Measurements from ENCODE around the gene RNF144B.

DNA sequence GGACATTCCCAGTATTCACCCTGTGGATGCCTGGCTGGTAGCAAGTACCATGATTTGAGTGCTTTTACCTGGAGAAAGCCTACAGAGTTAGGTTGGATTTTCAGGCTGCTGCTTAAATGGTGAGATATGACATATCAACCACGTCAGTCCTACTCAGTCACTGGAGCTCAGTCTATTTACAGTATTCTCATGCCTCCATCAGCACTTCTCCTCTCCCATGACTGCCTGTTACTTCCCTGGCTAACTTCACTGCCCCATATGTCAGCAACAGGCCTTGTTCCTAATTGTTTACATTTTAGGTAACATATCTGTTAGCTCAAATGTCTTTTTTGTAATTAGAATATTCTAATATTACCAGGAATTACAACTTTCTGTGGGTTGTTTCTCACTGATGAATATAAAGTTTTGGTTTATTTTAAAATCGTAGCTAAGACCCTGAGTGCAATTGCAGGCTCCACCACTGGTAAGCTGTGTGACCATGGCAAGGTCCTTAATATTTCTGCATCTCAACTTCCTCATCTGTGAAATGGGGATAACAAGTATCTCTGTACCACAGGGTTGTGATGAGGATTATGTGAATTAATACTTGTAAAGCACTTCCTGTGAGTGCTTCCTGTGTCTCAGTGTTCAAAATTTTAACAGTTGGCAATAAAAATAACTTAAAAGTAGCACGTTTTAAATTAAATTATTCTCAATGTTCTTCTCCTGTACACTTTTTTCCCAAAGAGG lies 54.3 kb downstream of the RNF144B start:
- TF ChIP-seq, protein P1, sequence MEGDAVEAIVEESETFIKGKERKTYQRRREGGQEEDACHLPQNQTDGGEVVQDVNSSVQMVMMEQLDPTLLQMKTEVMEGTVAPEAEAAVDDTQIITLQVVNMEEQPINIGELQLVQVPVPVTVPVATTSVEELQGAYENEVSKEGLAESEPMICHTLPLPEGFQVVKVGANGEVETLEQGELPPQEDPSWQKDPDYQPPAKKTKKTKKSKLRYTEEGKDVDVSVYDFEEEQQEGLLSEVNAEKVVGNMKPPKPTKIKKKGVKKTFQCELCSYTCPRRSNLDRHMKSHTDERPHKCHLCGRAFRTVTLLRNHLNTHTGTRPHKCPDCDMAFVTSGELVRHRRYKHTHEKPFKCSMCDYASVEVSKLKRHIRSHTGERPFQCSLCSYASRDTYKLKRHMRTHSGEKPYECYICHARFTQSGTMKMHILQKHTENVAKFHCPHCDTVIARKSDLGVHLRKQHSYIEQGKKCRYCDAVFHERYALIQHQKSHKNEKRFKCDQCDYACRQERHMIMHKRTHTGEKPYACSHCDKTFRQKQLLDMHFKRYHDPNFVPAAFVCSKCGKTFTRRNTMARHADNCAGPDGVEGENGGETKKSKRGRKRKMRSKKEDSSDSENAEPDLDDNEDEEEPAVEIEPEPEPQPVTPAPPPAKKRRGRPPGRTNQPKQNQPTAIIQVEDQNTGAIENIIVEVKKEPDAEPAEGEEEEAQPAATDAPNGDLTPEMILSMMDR (IDR thresholded peaks at IDR 0.05), result no peak
- no peak for TF ChIP-seq POLR2A (IDR thresholded peaks at IDR 0.05)
